ENCODE results near the gene MAPKAPK5. TPM values are rescaled to one million over a fixed set of nuclear protein-coding genes. Genes with fewer than 3 reads are reported as not detected.

The MAPKAPK5 gene
- 146 and 153 TPM in 2 replicates for total RNA-seq (2013; cell fraction: nucleolus; rRNA removed)
- total RNA-seq (2014; rRNA removed): 45.4 and 46.8 TPM in 2 replicates
- total RNA-seq (2014; rRNA removed; fragmentation: Illumina TruSeq; extraction: Trizol): 40.8 and 42.5 TPM in 2 replicates
- total RNA-seq (2021): 45.6 and 54.3 TPM in 2 replicates
- polyA plus RNA-seq (2011; ENCODE audit: low read depth): 15.0 TPM
- 50.4 and 50.6 TPM in 2 replicates for polyA plus RNA-seq (2011; rRNA removed)
- polyA plus RNA-seq (2011; cell fraction: cytosol; rRNA removed): 37.6 and 40.2 TPM in 2 replicates
- polyA plus RNA-seq (2011; cell fraction: nucleus; rRNA removed): 58.5 and 67.3 TPM in 2 replicates
- 17.6 and 23.2 TPM in 2 replicates for polyA plus RNA-seq (2012)
- 39.7 and 39.9 TPM in 2 replicates for polyA plus RNA-seq (2014; fragmentation: Illumina TruSeq; extraction: Trizol)
- polyA plus RNA-seq (2014; fragmentation: Nextera tagmentation; extraction: Ambion mirVana): 10 to 100 TPM; 12.6 to 14.4 TPM
- 42.2 and 48.6 TPM in 2 replicates for polyA plus RNA-seq (2014; rRNA removed)
- 10 to 100 TPM; 35.8 to 52.9 TPM for polyA plus RNA-seq (2016; fragmentation: Nextera tagmentation; extraction: Ambion mirVana)
- 45.6 and 55.0 TPM in 2 replicates for polyA minus RNA-seq (2011; rRNA and poly(A)+ RNA removed)
- 10.3 and 16.3 TPM in 2 replicates for polyA minus RNA-seq (2011; cell fraction: cytosol; rRNA and poly(A)+ RNA removed)
- polyA minus RNA-seq (2011; cell fraction: nucleus; rRNA and poly(A)+ RNA removed): 26.6 and 43.9 TPM in 2 replicates
- percentile 77 among the genes with signal in this experiment for Bru-seq, nascent RNA
- BruChase-seq, experiment 1, labeled RNA remaining after a 6-hour chase: percentile 82 among the genes with signal in this experiment
- percentile 77 among the genes with signal in this experiment for BruChase-seq, experiment 2, labeled RNA remaining after a 2-hour chase
- long read RNA-seq, experiment 1, full-length matches to known transcripts: 13 of 23 reads
- long read RNA-seq, experiment 1, partial matches to known transcripts: 0 of 23 reads
- long read RNA-seq, experiment 1, other reads (novel, unspliced or antisense): 10 of 23 reads
- long read RNA-seq, experiment 2, full-length matches to known transcripts: 3 of 13 reads
- long read RNA-seq, experiment 2, partial matches to known transcripts: 5 of 13 reads
- long read RNA-seq, experiment 2, other reads (novel, unspliced or antisense): 5 of 13 reads

GRCh38 chr12:111841750-111842555 is at the start of gene MAPKAPK5:
TSS of gene MAPKAPK5 (plus strand) at chr12:111842228. CDS start at chr12:111842734, 506 bp downstream.
- peak within 1 kb of the TSS; percentile 88 for H3K27ac ChIP-seq (ENCODE audit: control insufficient read depth, insufficient read depth)
- WGBS (ENCODE audit: insufficient coverage, insufficient replicate concordance, low lambda C conversion rate, missing lambda C conversion rate): under 1% methylated on average over 65 of the region's 84 CpGs
- H3K4me3 ChIP-seq: peak within 1 kb of the TSS; percentile 97
- H3K79me2 ChIP-seq (ENCODE audit: control insufficient read depth, insufficient read depth, low read length): peaks cover 64% of the 10 kb centered on the region
- ATAC-seq (peak; percentile 83), DNase-seq (ENCODE audit: low read depth, low spot score) (peak; percentile 85), FAIRE-seq (peak; percentile 38)
- POLR2A ChIA-PET: interaction anchor here (0.7 to 1.3 kb wide), 2 partner anchors 172 to 576 kb away, joined by 3 read pairs; no protein-coding TSS in a partner anchor
- BruUV-seq (replicated peaks): no TSS peak
- H2AFZ ChIP-seq (ENCODE audit: control insufficient read depth, low read depth, low read length): peak within 1 kb of the TSS; percentile 93
- SMC1A ChIA-PET (ENCODE audit: uncharacterized antibody, unreplicated experiment): interaction anchor here (0.6 to 2.0 kb wide), 6 partner anchors 10 to 530 kb away, joined by 3 to 8 read pairs (median 6); partner anchors contain the start of genes ACAD10 and BRAP
- intact Hi-C loops (cut with micrococcal nuclease; ENCODE audit: unreplicated experiment) (loop anchor here (10.0 kb wide), 1 partner anchor 543 kb away; the partner anchor contains the start of gene HECTD4), in situ Hi-C loops (cut with MboI) (no loop called here)
- no peaks in the 10 kb centered on the region for H3K27me3 ChIP-seq (replicated peaks in 1 of 2; ENCODE audit: control insufficient read depth in 2 of 2, insufficient read depth in 2 of 2, low read length in 1 of 2)
- no peaks in the 10 kb centered on the region for H4K20me1 ChIP-seq (ENCODE audit: control insufficient read depth, insufficient read depth)
- peak within 1 kb of the TSS; percentile 43 for H3K4me2 ChIP-seq (ENCODE audit: control insufficient read depth, insufficient read depth)
- H3K36me3 ChIP-seq (ENCODE audit: control insufficient read depth in 2 of 2, insufficient read depth in 2 of 2, low read length in 1 of 2): peaks cover 0 to 2% of the 10 kb centered on the region in 2 experiments; a peak in 2 of 4 replicates
- peak within 1 kb of the TSS; percentile 91 for H3K9ac ChIP-seq (ENCODE audit: control insufficient read depth, insufficient read depth, low read length)
- no peaks in the 10 kb centered on the region for H3K4me1 ChIP-seq (ENCODE audit: control insufficient read depth, insufficient read depth, low read length)
- CTCF ChIA-PET: interaction anchor here (0.5 to 2.6 kb wide), 6 partner anchors 16 to 209 kb away, joined by 3 to 14 read pairs (median 5); no protein-coding TSS in a partner anchor
- RAD21 ChIA-PET (ENCODE audit: unreplicated experiment): interaction anchor here (1.0 to 1.6 kb wide), 3 partner anchors 15 to 171 kb away, joined by 3 to 5 read pairs (median 4); partner anchors contain the start of genes ERP29 and TMEM116
- H3K9me3 ChIP-seq (replicated peaks; ENCODE audit: control insufficient read depth, insufficient read depth, low read length): no peaks in the 10 kb centered on the region
- TF ChIP-seq YY1 (IDR thresholded peaks at IDR 0.05; ENCODE audit: low read depth, low read length) (peak; percentile 62; the same call in 1 of the 2 replicates), CEBPB (IDR thresholded peaks at IDR 0.05; ENCODE audit: borderline replicate concordance in 1 of 2, low read depth in 2 of 2, low read length in 2 of 2) (no peak; a peak in 1 of 4 replicates), SRF (IDR thresholded peaks at IDR 0.05; ENCODE audit: low read depth in 2 of 2, low read length in 2 of 2) (peak; percentile 52 to 93; a peak in 3 of 4 replicates), CREB1 (IDR thresholded peaks at IDR 0.05; ENCODE audit: low read depth) (peak; percentile 99), ESRRA (IDR thresholded peaks at IDR 0.05; ENCODE audit: low read length) (no peak), IKZF1 (conservative IDR thresholded peaks at IDR 0.05) (peak; percentile 100), E2F8 (IDR thresholded peaks at IDR 0.05; ENCODE audit: low read depth, partially characterized antibody) (no peak), LARP7 (IDR thresholded peaks at IDR 0.05) (peak; percentile 92), KDM1A (IDR thresholded peaks at IDR 0.05; ENCODE audit: borderline replicate concordance) (no peak), CBX5 (IDR thresholded peaks at IDR 0.05; ENCODE audit: low read depth) (no peak), TAF1 (IDR thresholded peaks at IDR 0.05; ENCODE audit: borderline replicate concordance, low read depth, low read length) (peak; percentile 86), SUZ12 (IDR thresholded peaks at IDR 0.05; ENCODE audit: unreplicated experiment) (no peak), HDGF (IDR thresholded peaks at IDR 0.05) (no peak; the same call in 1 of the 2 replicates), TCF3 (IDR thresholded peaks at IDR 0.05; ENCODE audit: borderline replicate concordance, insufficient read depth, low read depth, low read length) (peak; percentile 68; the same call in 1 of the 2 replicates), CBFB (IDR thresholded peaks at IDR 0.05; ENCODE audit: low read depth) (peak; percentile 97), POLR2AphosphoS5 (IDR thresholded peaks at IDR 0.05; ENCODE audit: low read length) (peak; percentile 95), SPI1 (IDR thresholded peaks at IDR 0.05; ENCODE audit: borderline replicate concordance, insufficient read depth, low read depth, low read length) (no peak)
